Heart right ventricle (tissue), 16 donors: Measurements from ENCODE around the gene VANGL2. TPM values are rescaled to one million over a fixed set of nuclear protein-coding genes. Genes with fewer than 3 reads are reported as not detected.

Experiments
- ATAC-seq, 8 donors: fragments of 200-7000 bp; cut with Tn5 transposase; one replicate each; pipeline ENCODE4 v1.9.1; 2020; ENCODE audit warnings: mild to moderate bottlenecking in 8 of 8, moderate library complexity in 8 of 8, moderate number of reproducible peaks in 1 of 8
- DNase-seq, 2 donors: peaks; one replicate each; pipeline ENCODE4 v3.0.0-alpha.2; 2020
- H3K27ac ChIP-seq, 10 donors: fragments of 200-600 bp; sonication (generic) in 2 of 10; one replicate each; pipeline versions ENCODE4 v1.5.0 to v1.8.0; 2020 to 2022; ENCODE audit warnings: mild to moderate bottlenecking in 3 of 10
- H3K27me3 ChIP-seq, 7 donors: fragments of 200-600 bp; one replicate each; pipeline ENCODE4 v1.8.0; 2021 to 2022; ENCODE audit warnings: mild to moderate bottlenecking in 2 of 7
- H3K36me3 ChIP-seq, 9 donors: fragments of 200-600 bp; sonication (generic) in 1 of 9; one replicate each; pipeline versions ENCODE4 v1.5.0 to v1.8.0; 2020 to 2022; ENCODE audit warnings: mild to moderate bottlenecking in 2 of 9
- H3K4me1 ChIP-seq, 9 donors: fragments of 200-600 bp; sonication (generic) in 1 of 9; one replicate each; pipeline versions ENCODE4 v1.5.0 to v1.8.0; 2020 to 2022; ENCODE audit warnings: mild to moderate bottlenecking in 4 of 9
- H3K4me3 ChIP-seq, 10 donors: fragments of 200-600 bp; sonication (generic) in 2 of 10; one replicate each; pipeline versions ENCODE4 v1.5.0 to v1.8.0; 2020 to 2022; ENCODE audit warnings: mild to moderate bottlenecking in 7 of 10, moderate library complexity in 2 of 10
- H3K9me3 ChIP-seq, 11 donors: fragments of 200-600 bp in 10 of 11; sonication (generic) in 2 of 11; one replicate each; pipeline versions ENCODE4 v1.5.0 to v1.8.0; 2013 to 2022; ENCODE audit warnings: mild to moderate bottlenecking in 2 of 11, control low read depth in 1 of 11, moderate library complexity in 1 of 11
- WGBS, 2 donors: extraction: QIAGEN DNeasy Blood & Tissue Kit; methylation state at CpG; one replicate each; pipeline ENCODE4 v1.1.7; 2013; ENCODE audit warnings: inconsistent platforms in 1 of 2; 5-methylcytosine and 5-hydroxymethylcytosine counted together
- intact Hi-C, 10 donors: fragments of 100-400 bp; cut with DNase I; formaldehyde crosslinking; loops; one replicate each; pipeline versions ENCODE4 v1.11.1 to v1.14.2; 2022
- polyA plus RNA-seq, 2 donors: library from polyadenylated mRNA; stranded (reverse); fragments of 200-250 nt; gene quantifications; one replicate each; pipeline ENCODE4 v1.2.3, GENCODE V29; 2013
- total RNA-seq, 10 donors: library from RNA; stranded (reverse); fragmentation: NEBNext Ultra II Directional in 3 of 10; extraction: Animal tissue kit (Norgen Biotek cat#: 25700) in 3 of 10; gene quantifications; one replicate each; pipeline versions ENCODE4 v1.2.1 to v1.2.4, GENCODE V29; 2021 to 2023
- TF ChIP-seq, protein P1 (sequence below), 9 donors: fragments of 200-600 bp; sonication (generic) in 2 of 9; IDR thresholded peaks; one replicate each; pipeline versions ENCODE4 v1.5.0 to v1.8.0; 2021 to 2022; ENCODE audit warnings: antibody characterized with exemption in 9 of 9, mild to moderate bottlenecking in 5 of 9, moderate library complexity in 1 of 9
- donor health status: Arrhythmogenic right ventricular cardiomyopathy.
- donor health status: ischemic (EF 13 %, LVEDD 7.1; RV severe dilation, severe dysfunction).
- donor health status: healthy with polysubstance abuse.
- donor health status: DM: no; HTN: yes; CAD: no.
- donor health status: DM: no; HTN: no; CAD: no.
- donor health status: ischemic (EF 25% LVEDD 6.9; RV normal size, moderate dysfunction).
- donor health status: ischemic (EF 25% LVEDD 5.7; RV mildly dilated, moderate dysfunction).
- donor health status: healthy.
- donor health status: DM: yes; HTN: yes; CAD: no.
- donor health status: Ischemic cardiomyopathy.
- donor health status: ischemic (EF 35%, LVEDD 5.7; RV mildly dilated, moderate dysfunction).
- donor health status: nonischemic (EF 11% LVEDD 7.7; RV severe dilation, severe dysfunction).
- donor health status: DM: yes; HTN: yes; CAD: no.
- donor health status: PGD.
- donor health status: ischemic (EF 29% LVEDD 5.4; RV normal size, mild dysfunction).
- donor health status: nonischemic (EF 23%, LVEDD 6.1; RV moderate dilation, normal function).

Gene VANGL2
- total and polyA plus RNA-seq, 12 donors = 0.68 to 4.1 (median 1.9) TPM

DNA sequence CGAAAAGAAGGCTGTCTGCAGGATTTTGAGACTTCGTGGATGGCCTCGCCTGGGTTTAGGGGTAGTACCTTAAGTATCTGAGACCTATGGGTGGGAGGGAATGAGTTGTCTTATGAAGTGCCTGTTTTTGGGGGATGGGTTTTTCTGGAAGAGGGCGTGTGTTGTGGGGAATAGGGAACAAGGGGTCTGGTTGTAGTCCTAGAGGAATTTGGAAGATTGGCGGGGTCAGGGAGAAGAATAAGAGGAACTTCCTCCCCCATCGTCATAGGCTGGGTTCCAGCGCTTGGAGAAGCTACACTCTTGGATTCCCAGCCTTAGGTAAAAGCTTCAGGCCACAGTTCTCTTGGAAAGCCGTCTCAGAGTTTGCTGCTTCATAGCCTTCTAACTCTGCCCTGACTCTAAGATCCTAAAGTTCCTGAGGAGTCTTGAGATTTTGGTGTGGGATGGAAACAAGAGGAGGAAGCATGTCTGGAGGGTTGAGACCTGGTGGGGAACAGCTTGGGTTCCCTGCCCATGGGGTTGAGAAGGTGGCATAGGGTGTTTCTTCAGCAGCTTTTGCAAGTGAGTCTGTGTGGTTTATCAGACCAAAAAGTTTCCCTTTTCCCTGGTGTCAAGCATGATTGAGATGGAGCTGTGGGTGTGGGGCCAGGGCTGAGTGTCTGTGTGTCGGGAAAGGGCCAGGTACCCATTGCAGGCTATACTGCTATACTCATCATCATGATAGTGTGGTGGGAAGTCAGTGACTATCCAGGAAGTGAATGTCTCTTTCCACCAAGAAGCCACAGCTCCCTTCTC, 1.8 kb downstream of the VANGL2 start:
- Histone ChIP-seq H3K4me1 (peaks cover 4 to 43% (median 30%) of the 10 kb centered on the region in 9 donors), H3K27me3 (peaks cover 0 to 31% (median 0%) of the 10 kb centered on the region in 7 donors), H3K27ac (peak overlapping the region in 3 of 10 donors; percentile 25 to 38 (median 27)), H3K4me3 (peak overlapping the region in 4 of 10 donors; percentile 70 to 87 (median 77)), H3K36me3 (no peaks in the 10 kb centered on the region), H3K9me3 (no peaks in the 10 kb centered on the region)
- TF ChIP-seq, protein P1, sequence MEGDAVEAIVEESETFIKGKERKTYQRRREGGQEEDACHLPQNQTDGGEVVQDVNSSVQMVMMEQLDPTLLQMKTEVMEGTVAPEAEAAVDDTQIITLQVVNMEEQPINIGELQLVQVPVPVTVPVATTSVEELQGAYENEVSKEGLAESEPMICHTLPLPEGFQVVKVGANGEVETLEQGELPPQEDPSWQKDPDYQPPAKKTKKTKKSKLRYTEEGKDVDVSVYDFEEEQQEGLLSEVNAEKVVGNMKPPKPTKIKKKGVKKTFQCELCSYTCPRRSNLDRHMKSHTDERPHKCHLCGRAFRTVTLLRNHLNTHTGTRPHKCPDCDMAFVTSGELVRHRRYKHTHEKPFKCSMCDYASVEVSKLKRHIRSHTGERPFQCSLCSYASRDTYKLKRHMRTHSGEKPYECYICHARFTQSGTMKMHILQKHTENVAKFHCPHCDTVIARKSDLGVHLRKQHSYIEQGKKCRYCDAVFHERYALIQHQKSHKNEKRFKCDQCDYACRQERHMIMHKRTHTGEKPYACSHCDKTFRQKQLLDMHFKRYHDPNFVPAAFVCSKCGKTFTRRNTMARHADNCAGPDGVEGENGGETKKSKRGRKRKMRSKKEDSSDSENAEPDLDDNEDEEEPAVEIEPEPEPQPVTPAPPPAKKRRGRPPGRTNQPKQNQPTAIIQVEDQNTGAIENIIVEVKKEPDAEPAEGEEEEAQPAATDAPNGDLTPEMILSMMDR (IDR thresholded peaks at IDR 0.05) = no peak
- 54 to 57% methylated on average over 9 of the region's 9 CpGs for WGBS, 2 donors
- ATAC-seq = no peak
- intact Hi-C loops = no loop called here
- DNase-seq = no peak

DNA sequence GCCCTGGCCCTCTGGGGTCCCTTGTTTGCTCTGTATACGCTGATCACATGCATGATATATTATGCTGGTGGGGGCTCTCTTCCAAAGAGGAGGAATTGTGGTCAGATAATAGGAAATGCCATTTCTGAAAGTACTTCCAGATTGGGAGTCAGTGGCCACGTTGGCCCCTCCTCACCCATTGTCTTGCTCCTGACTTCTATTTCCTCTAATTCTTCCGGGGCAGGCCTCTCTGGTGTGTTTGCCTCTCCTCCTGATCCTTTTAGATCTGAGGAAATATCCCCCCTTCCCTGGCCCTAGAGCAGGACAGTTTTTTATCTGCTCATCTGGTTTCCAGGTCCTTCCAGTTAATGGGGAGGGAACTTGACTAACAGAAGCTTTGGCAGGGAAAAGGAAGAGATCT, 2.9 kb downstream of the VANGL2 start:
- peak in 2 of 8 donors; percentile 12 to 15 for ATAC-seq
- peaks cover 4 to 43% (median 30%) of the 10 kb centered on the region in 9 donors for H3K4me1 ChIP-seq
- no peak overlapping the region for H3K4me3 ChIP-seq
- intact Hi-C loops = no loop called here
- H3K27me3 ChIP-seq = peaks cover 0 to 31% (median 0%) of the 10 kb centered on the region in 7 donors
- no peaks in the 10 kb centered on the region for H3K9me3 ChIP-seq
- 59 to 72% methylated on average over 3 of the region's 3 CpGs for WGBS, 2 donors
- TF ChIP-seq, protein P1 (IDR thresholded peaks at IDR 0.05) = no peak
- DNase-seq = no peak
- H3K27ac ChIP-seq = peak overlapping the region in 2 of 10 donors; percentile 1 to 31
- H3K36me3 ChIP-seq = no peaks in the 10 kb centered on the region

DNA sequence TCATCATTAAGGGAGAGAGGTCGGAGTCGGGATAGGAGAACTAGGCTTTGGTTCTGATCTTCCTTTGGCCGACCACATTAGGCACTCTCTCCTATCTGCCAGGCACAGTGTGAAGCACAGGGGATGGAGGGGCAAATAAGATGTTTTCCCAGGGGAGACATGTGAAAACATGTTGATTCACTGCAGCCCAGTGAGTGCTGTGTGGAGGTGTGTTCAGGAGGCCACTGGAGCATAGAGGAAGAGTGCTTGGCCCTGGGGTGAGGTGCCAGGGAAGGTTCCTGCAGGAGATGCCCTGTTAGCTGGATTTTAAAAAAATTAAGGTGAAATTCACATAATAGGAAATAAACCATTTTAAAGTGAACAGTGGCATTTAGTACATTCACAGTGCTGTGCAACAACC, 3.7 kb downstream of the VANGL2 start:
- intact Hi-C loops = no loop called here
- no peak overlapping the region for H3K4me3 ChIP-seq
- 92% methylated on average over 3 of the region's 3 CpGs for WGBS, 2 donors
- no peak for ATAC-seq
- no peak for DNase-seq
- no peak overlapping the region for H3K27ac ChIP-seq
- peaks cover 4 to 43% (median 30%) of the 10 kb centered on the region in 9 donors for H3K4me1 ChIP-seq
- H3K9me3 ChIP-seq = no peaks in the 10 kb centered on the region
- TF ChIP-seq, protein P1 (IDR thresholded peaks at IDR 0.05) = no peak
- H3K27me3 ChIP-seq = peaks cover 0 to 30% (median 0%) of the 10 kb centered on the region in 7 donors
- no peaks in the 10 kb centered on the region for H3K36me3 ChIP-seq

DNA sequence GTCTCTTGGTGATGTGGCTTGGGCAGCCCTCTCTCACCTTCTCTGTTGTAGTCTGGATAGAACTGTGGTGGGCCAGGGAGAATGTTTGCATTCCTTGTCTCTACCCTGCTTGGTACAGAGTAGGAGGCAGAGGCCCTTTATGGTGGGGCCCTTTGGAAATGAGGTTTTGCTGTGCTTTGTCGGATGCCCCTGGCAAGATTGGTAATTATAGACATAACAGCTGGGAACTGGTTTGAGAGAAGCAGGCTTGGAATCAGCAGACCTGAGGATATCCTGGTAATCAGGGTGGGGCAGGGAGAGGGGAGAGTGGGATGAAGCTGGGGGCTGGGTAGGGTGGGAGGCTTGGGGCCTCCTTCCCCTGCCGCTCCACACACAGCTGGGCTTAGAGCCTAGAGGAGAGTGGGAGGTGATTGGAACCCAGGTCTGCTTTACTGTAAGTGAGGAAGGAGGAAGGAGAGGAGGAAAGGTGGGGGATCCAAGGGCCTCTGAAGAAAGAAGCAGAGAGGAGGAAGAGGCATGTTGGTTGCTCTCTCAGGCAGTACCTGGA, 5.0 kb downstream of the VANGL2 start:
- Histone ChIP-seq H3K27me3 (peaks cover 0 to 17% (median 0%) of the 10 kb centered on the region in 7 donors), H3K4me1 (peaks cover 4 to 39% (median 27%) of the 10 kb centered on the region in 9 donors), H3K36me3 (no peaks in the 10 kb centered on the region), H3K9me3 (no peaks in the 10 kb centered on the region), H3K27ac (no peak overlapping the region), H3K4me3 (no peak overlapping the region)
- DNase-seq (no peak), ATAC-seq (no peak)
- TF ChIP-seq, protein P1 (IDR thresholded peaks at IDR 0.05) = no peak
- intact Hi-C loops = no loop called here
- WGBS, 2 donors = 72 to 76% methylated on average over 2 of the region's 2 CpGs
